Fibroblast of skin of scalp (primary cell): ENCODE results near the gene RBPMS2.

ENCODE experiments used
- DNase-seq: peaks from one replicate; pipeline ENCODE4 v3.0.0-alpha.2; 2013

Gene RBPMS2

GRCh38 chr15:64782751-64783150 is 7.4 kb upstream of the RBPMS2 start:
- DNase-seq: no peak

DNA sequence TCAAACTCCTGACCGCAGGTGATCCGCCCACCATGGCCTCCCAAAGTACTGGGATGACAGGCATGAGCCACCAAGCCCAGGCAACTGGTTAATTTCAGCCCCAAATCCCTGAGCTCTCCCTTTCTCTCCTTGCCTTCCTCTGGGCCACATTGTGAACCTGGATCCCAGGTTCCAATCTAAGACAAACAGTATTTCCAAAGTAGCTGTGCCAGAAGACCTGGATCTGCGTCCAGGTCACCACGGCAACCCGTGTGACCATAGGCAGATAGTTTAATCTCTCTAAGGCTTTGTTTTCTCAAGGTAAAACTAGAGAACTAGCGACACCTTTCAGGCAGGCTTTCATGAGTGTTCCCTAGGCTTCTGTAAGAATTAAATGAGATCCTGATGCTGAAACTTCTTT is 5.9 kb upstream of the RBPMS2 start:
- DNase-seq: no peak

GRCh38 chr15:64780600-64781156 is 5.3 kb upstream of the RBPMS2 start:
- no peak for DNase-seq

DNA sequence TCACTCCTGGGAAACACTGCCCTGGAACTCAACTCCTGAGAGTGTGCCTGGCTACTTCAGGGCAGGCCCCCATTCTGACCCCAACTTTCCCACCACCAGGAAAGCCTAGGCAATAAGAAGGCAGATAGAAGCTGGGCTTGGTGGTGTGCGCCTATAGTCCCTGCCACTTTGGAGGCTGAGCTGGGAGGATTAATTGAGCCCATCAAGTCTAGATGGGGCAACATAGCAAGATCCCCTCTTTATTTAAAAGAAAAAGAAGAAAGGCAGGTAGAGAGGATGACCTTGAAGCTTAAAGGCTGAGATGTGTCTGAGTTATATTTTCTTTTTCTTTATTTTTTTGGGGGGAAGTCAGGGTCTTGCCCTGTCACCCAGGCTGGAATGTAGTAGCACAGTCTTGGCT is 4.2 kb upstream of the RBPMS2 start:
- no peak for DNase-seq

- DNase-seq: no peak
These were observed 3.6 kb upstream of the RBPMS2 start for GRCh38 chr15:64779024-64779423.

DNA sequence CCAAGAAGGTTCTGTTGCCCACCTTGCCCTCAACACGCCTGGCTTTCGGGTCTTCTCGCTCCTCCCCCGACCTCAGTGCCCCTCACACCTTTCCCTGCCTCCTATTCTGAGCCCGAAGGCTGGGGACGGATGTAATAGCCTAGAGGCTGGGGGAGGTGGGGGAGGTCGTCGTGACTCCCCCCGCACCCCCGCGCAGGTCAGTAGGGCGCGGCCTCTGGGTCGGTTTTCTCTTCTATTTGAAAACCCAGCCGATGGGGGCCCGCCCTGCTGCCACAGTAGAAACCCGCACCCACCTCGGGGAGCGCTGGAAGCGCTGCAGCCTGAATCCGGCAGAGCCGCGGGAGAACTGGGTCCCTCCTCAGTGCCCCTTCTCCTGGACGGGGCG is 1.0 kb upstream of the RBPMS2 start:
- DNase-seq: no peak

GRCh38 chr15:64774629-64775493 is 528 bp downstream of the RBPMS2 start:
- DNase-seq: no peak

DNA sequence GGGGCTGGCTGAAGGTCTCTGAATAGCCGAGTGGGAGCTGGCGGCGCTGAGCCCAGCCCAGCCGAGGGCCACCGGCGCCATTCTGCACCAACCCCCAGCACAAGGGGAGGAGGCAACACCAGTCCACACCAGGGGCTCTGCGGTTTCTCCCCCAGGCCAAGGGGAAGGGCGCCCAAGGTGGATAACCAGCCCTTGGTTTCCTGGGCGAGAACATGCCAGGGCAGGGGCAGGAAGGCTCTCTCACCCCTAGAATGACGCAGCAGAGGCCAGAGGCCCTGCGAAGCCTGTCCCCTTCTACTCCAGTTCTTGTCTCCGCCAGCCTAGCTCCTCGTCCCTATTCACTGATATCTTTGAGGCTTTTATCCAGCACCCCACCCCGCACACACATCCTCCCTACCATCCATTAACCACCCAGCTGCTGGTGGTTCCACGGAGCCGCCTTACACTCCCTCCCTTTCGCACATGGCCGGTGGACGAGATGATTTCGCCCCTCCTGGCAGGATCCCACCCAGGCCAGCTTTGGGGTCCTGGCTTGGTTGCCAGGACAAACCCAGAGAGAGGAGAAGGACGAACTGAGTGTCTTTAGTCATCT is 1.3 kb downstream of the RBPMS2 start:
- DNase-seq: no peak

- DNase-seq: no peak
These were observed 1.8 kb downstream of the RBPMS2 start for GRCh38 chr15:64773606-64774005.

DNA sequence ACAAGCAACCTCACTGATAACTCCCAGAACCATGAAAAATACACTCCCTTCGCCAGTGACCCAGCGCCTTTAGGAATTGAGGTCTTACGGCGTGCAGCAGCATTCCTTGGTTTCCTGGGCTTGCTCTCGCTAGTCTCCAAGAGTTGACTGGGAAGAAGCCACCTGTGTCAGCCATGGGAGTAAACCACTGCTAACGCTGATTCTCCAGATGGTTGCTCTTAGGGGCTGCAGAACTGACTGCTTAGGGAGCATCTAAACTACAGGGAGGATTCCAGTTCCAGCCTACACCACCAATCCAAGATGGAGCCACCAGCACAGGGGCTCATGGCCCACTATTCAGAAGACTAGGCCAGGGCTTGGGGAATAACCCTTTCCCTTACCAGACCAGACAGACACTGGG is 2.4 kb downstream of the RBPMS2 start:
- DNase-seq: no peak

GRCh38 chr15:64772488-64772887 is 2.9 kb downstream of the RBPMS2 start:
- no peak for DNase-seq

- no peak for DNase-seq
These were observed 4.8 kb downstream of the RBPMS2 start for GRCh38 chr15:64770626-64771025.

DNA sequence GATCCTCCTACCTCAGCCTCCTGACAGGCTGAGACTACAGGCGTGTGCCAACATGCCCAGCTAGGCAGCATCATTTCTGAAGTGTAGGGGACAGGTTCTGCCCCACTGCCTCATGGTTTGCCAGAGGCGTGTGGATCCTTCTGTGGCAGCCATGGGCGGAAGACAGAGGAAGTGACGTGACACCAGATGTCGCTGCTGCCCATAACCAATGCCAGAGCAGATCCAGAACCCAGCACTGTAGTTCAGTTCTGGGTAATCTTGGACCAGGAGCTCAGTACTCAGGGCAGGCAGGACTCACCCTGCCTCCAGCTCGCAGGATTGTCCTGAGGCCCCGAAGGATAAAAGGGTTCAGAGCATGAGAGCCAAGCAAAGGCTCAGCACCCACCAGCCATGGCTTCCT is 8.2 kb downstream of the RBPMS2 start:
- no peak for DNase-seq

DNA sequence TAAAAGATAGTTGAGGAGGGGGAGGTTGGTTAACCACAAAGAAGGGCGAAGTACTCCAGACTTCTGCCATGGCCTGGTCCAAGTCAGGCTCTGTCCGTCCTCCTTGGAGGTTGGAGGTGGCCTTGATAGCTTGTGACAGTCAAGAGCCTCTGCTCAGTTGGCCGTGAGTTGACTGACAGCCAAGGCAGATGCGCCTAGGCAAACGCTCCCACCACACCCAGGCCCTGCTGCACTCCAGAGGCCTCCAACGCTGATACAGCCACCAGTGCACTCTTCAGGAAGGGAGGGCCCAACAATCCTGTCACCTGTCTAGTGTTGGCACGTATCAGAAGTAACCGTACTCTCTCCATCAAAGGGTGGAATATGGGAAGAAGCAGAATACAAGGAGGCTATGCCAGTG is 9.3 kb downstream of the RBPMS2 start:
- DNase-seq: no peak

- no peak for DNase-seq
These were observed 11.5 kb downstream of the RBPMS2 start for GRCh38 chr15:64763874-64764273.

GRCh38 chr15:64763462-64763861 is 11.9 kb downstream of the RBPMS2 start:
- DNase-seq: no peak

GRCh38 chr15:64763021-64763420 is 12.4 kb downstream of the RBPMS2 start:
- no peak for DNase-seq

DNA sequence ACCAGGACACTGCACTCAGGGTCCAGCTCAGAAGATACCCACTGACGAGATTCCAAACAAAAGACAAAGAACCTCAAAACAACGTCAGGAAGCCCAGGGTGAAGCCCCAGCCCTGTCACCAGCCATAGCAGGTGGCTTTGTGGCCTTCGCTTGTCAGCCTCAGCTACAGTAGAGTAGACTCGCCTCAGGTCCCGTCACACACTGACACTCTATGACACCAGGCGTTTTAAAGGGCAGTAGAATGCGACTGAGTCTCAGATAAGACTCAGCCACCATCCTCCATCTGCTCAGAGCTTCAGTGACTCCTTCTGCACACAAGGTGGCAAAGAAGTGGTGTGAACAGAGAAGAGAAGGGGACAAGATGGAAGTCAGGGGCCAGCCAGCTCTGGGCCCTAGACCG is 12.8 kb downstream of the RBPMS2 start:
- DNase-seq: no peak

- no peak for DNase-seq
These were observed 14.2 kb downstream of the RBPMS2 start for GRCh38 chr15:64761156-64761555.

- no peak for DNase-seq
These were observed 15.3 kb downstream of the RBPMS2 start for GRCh38 chr15:64760056-64760455.

GRCh38 chr15:64755427-64755940 is 19.9 kb downstream of the RBPMS2 start:
- no peak for DNase-seq

DNA sequence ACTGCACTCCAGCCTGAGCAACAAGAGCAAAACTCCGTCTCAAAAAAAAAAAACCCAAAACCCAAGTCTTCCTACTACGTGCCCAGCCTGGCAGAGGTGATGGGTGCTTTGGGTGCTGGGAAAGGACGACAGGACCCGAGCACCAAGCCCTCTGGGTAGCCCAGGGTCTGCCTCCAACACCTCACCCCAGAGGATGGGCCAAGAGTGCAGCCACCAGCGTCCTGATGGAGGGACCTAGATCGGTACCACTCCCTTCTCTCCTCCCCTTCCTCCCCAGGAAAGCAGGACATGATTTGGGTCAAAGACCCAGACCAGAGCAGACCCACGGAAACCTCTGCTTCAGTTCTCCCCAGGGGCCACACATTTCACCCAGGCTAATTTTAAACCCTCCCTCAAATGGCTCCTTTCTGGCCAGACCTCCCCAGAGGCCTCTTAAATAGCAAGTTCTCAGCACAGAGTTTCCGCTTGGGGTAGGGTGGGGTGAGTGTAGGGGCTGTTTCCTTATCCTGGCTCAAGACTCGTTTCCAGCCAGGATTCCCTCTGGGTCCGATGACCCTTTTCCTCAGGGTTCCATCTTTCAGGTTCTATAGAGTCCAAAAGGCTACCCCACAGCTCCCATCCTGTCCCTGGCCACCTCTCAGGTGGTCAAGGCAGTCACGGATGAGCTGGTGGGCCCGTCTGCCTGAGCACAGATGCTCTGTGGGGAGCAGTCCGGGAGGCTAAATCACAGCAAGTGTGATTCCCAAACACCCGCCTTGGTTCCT is 20.5 kb downstream of the RBPMS2 start:
- DNase-seq: no peak
